HFF-Myc (cell line): ENCODE data around the gene RAET1G.
"Not testable (repeated sequence)": the region's sequence is repeated elsewhere in the genome, so short reads cannot be mapped to it uniquely, and the experiment has no call there.

Experiments
- DNase-seq: peaks from one replicate; pipeline ENCODE4 v3.0.0-alpha.2; 2011; ENCODE audit warnings: low read depth; ENCODE audit errors: extremely low read depth
- H3K4me3 ChIP-seq: replicated peaks from 2 replicates; pipeline ENCODE4 v1.5.1; 2011; ENCODE audit warnings: low read depth, mild to moderate bottlenecking, control low read depth, low read length
- TF ChIP-seq, protein P1 (sequence below): IDR thresholded peaks from 2 replicates; pipeline ENCODE4 v1.5.1; 2012; ENCODE audit warnings: mild to moderate bottlenecking, low read depth, low read length, control low read depth; ENCODE audit errors: missing control alignments

The RAET1G gene

DNA sequence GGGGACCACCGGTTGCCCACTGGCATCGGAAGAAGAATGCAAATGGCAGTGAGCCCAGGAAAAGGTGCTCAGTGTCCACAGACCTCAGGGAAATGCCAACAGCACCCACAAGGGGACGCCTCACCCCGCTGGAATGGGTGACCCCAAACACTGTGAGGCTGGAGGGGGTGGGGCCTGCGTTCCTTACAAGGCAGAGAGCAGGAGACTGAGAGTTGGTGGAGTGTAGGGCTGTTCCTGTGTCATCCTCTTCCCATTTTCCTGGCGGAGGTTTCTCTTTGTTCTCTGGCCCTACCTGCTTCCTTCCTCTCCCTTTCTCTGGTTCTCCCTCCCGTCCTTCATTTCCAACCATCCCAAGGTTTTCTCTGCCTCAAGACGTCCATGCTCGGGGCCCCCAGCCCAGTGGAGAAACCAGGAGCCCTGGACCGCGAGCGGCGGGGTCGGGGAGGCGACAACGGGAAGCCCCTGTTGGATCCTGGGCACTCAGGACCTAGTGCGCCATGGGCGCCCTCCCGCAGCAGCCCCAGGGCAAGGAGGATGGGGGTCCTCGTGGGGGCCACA, 15.2 kb upstream of the RAET1G start:
- H3K4me3 ChIP-seq = peak overlapping the region; percentile 45
- TF ChIP-seq, protein P1, sequence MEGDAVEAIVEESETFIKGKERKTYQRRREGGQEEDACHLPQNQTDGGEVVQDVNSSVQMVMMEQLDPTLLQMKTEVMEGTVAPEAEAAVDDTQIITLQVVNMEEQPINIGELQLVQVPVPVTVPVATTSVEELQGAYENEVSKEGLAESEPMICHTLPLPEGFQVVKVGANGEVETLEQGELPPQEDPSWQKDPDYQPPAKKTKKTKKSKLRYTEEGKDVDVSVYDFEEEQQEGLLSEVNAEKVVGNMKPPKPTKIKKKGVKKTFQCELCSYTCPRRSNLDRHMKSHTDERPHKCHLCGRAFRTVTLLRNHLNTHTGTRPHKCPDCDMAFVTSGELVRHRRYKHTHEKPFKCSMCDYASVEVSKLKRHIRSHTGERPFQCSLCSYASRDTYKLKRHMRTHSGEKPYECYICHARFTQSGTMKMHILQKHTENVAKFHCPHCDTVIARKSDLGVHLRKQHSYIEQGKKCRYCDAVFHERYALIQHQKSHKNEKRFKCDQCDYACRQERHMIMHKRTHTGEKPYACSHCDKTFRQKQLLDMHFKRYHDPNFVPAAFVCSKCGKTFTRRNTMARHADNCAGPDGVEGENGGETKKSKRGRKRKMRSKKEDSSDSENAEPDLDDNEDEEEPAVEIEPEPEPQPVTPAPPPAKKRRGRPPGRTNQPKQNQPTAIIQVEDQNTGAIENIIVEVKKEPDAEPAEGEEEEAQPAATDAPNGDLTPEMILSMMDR = peak; percentile 20
- DNase-seq = not testable (repeated sequence)

DNA sequence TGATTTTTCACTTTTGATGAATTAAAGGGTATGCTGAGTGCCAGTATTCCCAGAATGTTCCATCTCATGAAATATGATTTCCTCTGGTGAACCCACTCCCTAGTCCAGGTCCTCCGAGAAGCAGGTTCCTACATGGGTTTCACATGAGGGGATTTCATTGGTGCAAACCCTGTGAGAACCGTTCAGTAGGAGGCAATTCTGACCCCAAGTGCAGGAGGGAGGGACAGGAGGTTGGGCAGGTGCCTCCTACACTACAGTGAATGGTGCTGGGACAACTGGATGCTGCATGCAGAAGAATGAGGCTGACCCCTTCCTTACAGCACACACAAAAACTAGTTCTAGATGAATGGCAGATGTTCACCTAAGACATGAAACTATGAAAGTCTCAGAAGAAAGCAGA, 13.8 kb upstream of the RAET1G start:
- no peak overlapping the region for H3K4me3 ChIP-seq
- DNase-seq = no peak
- TF ChIP-seq, protein P1 = no peak

DNA sequence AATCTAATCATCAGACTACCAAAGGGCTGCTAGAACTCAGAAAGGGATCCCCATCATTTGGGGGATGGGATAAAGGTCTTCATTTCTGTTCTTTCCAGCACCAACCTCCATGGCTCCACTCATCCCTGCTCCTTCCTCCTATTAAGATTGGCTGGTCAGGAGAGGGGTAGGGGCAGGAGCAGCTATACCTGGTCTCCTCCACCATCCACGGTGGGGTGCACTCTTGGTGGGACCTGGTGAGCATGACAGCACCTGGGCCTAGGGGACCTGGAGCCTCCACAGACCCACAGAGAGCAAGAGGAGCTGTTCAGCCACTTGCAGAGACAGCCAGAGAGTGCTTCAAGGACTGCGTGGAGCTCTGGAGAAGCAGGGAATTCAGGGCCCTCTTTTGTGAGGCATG, 12.7 kb upstream of the RAET1G start:
- DNase-seq = no peak
- TF ChIP-seq, protein P1 = no peak
- no peak overlapping the region for H3K4me3 ChIP-seq

DNA sequence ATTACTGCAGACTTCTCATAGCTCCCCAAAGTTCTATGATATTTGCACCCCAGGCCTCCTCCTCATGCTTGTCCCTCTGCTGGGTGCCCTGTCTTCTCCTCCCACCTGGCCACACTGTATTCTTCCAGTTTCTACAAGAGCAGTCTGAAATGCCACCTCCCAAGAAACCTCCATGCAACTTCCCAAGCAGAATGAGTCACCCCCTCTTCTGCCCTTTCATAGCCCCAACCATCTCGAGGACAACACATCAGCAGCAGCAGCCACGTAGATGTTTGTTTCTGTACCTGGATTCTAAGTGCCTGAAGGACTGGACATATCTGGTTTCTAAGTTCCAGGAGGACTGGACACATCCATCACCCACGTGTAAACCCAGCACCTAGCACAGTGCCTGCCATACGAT, 12.3 kb upstream of the RAET1G start:
- TF ChIP-seq, protein P1 = no peak
- no peak overlapping the region for H3K4me3 ChIP-seq
- DNase-seq = no peak

DNA sequence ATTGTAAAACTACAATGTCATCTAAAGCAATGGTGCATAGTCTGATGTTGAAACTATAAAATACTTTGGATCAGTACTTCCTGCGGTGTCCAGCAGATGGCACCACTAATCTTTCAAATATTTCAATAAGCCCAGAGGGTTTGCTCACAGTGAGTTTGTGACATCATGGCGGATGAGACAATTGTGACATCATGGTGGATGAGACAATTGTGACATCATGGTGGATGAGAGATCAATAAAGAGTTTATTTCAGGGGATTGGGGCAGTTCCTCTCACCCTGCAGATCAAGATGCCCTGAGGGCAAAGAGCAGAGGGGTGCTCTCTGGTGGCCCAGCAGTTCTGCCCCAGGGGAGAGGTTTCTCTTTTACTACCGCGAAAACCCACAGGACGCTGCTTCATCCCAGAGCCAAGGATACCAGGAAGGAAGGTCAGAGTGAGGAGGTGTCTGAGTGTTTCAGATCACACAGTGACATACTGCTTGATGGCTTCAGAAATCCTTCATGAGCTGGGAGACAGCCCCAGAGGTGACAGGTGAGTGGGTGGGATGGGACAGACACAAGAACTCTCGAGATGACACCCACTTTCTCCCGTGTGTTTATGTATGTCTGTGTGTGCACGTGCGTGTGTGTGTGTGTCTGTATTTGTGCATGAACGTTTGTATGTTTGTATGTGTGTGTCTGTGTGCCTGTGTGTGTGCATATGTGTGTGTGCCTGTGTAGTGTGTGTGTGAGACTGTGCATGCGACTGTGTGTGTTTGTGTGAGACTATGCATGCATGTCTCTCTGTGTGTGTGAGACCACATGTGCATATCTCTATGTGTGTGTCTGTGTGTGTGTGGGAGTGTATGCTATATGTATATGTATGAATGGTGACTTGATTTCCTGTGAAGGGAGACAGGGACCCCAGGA, 11.6 kb upstream of the RAET1G start:
- DNase-seq = peak; percentile 45
- TF ChIP-seq, protein P1 = peak; percentile 64
- no peak overlapping the region for H3K4me3 ChIP-seq

DNA sequence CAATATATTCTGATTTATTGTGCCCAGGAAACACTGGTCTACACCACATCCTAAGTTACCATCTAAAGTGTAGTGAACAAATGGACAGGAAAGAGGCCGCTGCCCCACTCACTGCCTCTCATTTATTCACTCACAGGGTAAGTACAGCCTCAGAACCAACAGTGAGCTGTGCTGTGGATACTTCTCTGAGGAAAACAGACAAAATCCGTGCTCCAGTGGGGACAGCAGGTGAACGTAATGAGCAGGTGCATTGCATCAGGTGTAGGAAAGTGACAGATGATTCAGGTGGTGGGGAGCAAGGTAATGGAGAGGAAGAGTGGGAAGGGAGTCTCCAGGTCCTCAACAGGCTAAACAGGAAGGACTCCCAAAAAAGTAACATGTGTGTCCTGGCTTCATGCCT, 10.5 kb upstream of the RAET1G start:
- H3K4me3 ChIP-seq = no peak overlapping the region
- no peak for DNase-seq
- TF ChIP-seq, protein P1 = no peak
